HG03280 (cell line): ENCODE results near the gene ADAMTS17.

Experiments
- ATAC-seq: cut with Tn5 transposase; IDR thresholded peaks from one replicate; pipeline ENCODE4 v1.9.1; 2021; ENCODE audit warnings: mild to moderate bottlenecking, moderate library complexity; ENCODE audit not compliant: unreplicated experiment

ADAMTS17 gene

GRCh38 chr15:100141311-100142001 lies 200.3 kb downstream of the ADAMTS17 start:
- ATAC-seq = no peak

DNA sequence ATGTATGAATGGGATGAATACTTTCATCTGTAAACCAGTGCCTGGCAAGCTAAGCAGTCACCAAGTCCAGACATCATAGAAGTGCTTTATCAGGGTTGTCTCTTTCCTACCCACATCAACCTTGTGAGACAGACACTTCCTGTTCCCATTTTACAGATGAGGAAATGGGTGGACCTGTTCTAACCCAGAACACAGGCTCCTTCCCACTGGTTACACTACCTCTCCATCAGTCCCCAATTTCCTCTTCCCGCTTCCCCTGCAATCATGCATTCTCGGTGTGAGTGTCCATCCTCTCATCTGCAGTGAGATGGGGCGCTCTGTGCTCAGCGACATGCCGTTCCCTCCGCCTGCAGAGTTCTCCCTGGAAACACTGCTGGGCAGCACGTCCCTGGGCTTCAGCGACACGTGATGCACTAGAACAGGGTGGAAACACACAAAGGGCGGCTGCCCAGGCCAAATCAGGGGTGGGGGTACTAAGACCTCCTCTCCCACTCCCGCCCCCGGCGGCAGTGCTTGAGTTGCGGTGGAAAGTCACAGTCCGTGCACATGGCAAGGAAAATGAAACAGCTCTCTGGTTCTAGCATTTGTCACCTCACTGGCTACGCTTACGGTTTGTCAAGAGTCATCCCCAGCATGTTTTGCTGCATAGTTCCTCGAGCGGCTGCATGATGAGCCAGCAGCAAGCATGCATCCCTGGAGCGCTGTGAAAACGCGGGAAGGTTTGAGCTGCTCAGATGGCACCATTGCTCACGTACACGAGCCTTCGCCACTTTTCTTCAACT lies 201.1 kb downstream of the ADAMTS17 start:
- ATAC-seq = no peak

DNA sequence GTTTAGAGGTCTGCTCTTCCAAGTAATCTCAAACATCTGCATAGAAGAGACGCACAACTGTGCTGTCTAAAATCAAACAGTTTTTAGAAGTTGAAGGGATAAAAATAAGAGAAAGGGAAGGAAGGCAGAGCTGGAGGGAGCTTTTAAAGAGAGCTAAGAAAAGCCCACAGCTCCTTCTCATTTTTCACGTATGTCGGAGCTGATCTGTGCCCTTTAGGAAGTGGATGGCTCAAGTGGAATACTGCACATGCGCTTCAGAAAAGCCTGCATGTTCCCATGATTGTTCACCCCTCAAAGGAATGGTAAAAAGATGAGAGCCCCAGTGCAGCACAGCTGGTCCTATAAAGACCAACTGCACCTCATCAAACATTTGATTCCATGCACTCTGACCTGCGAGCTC lies 207.2 kb downstream of the ADAMTS17 start:
- no peak for ATAC-seq

DNA sequence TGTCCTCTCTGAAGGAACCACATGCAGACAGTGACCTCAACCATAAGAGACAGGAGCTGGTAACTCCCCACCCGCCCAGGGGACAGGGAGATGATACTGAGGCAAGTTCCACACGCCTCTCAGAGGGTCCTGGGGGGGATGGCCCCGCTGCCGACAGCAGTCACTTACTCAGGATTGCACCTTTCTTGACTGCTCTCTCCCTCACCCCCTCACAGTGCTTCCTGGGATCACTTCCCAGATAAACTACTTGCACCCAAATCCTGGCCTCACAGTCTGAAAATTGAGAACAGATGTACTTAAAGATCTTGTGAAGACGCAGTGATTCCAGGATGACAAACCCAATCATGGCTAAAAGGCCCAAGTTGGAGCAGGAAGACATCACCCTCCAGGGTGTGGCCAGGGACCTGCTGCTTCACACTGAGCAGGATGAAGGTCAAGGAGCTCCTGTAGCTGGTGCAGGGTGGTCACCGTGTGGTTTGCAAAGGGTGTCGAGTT lies 207.6 kb downstream of the ADAMTS17 start:
- no peak for ATAC-seq

GRCh38 chr15:100133001-100133400 lies 208.8 kb downstream of the ADAMTS17 start:
- no peak for ATAC-seq

DNA sequence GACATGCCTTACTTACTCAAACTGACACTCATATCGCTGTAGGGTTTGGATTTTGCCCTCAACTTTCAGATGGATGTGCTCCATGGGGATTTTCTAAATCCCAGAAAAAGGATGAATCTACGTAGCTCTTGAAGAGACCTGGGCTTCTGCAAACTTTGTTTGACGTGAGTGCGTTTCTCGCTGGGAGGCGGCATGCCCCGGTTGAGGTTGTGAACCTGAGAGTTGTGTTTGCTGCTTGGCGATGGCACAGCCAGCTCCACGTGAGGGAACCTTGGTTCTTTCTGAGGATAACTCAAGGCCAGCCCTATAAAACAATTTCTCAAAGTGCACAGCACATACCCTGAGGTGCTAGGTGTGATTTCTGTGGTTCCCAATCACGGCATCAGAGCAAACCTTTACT lies 209.5 kb downstream of the ADAMTS17 start:
- ATAC-seq = no peak

GRCh38 chr15:100131321-100132224 lies 210.2 kb downstream of the ADAMTS17 start:
- peak; percentile 73 for ATAC-seq

DNA sequence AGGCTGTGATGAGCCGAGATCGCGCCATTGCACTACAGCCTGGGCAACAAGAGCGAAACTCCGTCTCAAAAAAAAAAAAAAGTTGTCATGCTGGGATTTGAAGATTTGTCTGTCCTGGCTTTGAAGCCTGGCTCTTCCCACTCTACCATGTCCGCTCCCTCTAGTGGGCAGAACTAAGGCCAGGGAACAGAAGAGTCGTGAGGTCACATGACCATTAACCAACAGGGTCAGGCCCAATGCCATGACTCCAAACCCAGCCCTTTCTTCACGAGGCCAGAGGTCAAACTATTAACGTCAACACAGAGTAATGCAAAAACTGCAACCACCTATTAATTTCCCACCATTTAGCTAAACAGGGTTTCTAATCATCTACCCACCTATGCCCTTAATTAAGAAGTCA lies 212.1 kb downstream of the ADAMTS17 start:
- ATAC-seq = no peak

DNA sequence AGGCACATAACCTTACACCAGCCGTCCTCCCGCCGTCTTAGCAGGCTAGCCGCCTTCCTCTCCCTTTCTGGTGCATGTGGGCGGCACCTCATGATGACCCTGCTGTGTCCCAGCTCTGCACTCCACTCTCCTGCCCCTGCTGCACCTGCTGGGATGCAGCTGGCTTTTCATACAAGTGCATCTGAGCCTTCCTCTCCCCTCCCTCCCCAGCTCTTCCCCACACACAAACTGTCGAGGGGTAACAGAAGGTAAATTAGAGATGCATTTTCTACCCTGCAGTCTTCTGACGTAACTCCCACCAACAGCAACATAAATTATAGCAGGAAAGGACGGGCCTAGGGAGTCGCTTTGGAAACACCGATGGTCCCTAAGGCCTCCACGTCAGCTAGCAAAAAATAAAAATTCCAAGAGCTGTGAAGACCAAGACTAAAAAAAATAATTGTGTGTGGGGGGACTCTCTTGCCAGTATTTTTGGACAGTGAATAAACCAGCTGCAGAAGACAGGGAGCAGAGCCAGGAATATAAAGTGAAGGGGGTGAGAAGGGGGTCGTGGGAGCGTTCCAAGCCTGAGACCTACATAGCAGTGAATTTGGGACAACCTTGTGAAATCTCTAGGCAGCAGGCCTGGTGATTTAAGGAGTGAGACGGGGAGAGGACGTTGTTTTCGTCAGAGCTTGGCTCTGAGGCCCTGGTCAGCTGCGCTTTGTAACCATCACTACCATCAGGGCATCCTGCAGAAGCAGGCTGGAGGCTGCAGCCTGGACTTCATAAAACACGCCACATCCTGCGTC lies 216.2 kb downstream of the ADAMTS17 start:
- no peak for ATAC-seq

- no peak for ATAC-seq
Observed at GRCh38 chr15:100124936-100125335, 216.8 kb downstream of the ADAMTS17 start.

- ATAC-seq = no peak
Observed at GRCh38 chr15:100124361-100124760, 217.4 kb downstream of the ADAMTS17 start.

GRCh38 chr15:100123611-100124010 lies 218.2 kb downstream of the ADAMTS17 start:
- no peak for ATAC-seq

- no peak for ATAC-seq
Observed at GRCh38 chr15:100121285-100121684, 220.5 kb downstream of the ADAMTS17 start.

- ATAC-seq = no peak
Observed at GRCh38 chr15:100120111-100120510, 221.7 kb downstream of the ADAMTS17 start.

DNA sequence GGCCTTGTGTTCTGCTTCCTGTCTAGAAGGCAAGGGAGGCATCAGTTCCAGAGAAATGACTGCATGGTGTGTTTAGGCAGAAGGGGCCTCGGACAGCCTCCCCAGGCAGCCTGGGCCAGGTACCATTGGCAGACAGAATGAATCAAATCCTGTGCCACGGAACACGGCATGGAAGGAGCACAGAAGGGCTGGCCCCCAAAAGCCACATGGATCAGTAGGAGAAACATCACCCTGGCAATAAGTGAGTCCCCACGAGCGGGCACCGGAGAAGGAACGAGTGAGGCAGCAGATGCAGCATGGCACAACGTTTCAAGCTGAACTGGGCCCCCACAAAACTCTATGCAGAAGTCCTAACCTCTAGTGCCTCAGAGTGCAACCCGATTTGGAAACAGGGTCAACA lies 223.2 kb downstream of the ADAMTS17 start:
- ATAC-seq = no peak

DNA sequence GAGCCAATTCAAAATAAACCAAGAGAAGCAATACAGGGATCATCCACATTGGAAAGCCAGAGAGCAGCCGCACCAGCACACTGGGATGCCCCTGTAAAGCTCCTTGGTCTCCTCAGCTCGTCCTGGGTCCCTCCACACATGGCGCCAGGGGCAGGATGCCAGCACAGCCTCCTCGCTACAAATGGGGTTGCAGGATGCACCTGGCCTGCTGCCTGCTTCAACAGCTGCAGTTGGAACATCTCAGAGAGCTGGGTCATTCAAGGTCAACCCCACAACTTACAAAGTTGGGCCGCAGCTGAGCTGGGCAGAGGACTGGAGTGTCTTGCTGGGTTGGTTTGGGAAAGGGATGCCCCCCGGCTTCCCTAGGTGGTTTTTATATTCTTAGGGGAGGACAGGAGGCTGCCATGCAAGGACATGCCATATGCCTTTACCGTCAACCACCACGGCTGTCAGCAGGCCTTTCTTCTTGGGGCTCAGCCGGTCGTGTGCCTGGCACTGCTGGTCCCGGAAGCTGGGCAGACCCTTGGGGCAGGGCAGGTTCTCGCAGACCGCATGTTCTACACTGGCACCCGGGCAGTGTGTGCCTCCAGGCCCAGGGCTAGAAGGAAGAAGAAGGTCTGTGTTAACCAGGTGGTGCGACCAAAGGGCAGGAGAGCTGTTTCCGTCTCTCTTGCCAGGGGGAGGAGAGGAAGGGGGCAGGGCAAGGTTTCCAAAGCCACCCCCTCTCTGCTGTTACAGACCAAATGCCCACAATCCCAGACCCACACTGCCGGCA lies 225.2 kb downstream of the ADAMTS17 start:
- no peak for ATAC-seq

GRCh38 chr15:100115711-100116090 lies 226.1 kb downstream of the ADAMTS17 start:
- no peak for ATAC-seq

DNA sequence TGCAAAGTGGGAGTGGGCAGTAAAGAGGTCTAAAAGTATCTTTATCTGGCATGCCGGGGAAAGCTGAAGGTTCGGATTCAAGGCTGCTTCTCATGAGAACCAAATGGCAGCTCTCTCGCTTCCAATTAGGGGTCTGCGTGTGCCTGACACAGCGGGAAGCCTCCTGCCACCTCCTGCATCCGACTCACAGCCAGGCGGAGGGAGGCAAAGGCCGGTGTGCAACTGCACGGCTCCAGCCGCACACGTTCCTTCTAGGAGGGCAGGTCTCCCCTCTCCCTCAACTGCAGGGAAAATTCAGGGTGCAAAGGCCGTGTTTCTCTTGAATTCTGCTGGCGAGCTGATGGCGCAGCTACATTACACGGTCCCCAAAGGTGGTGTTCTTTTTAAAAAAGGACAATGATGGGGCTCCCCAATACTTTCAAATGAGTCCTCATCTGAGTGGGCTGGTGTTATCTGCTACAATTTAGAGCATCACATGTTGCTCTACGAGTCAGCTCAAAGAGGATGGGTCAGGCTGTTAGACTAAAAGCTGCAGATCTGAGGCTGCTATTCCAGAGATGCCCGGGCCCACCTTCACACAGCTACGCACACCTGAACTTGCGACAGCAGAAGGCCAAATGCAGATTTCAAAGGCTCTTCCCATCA lies 226.6 kb downstream of the ADAMTS17 start:
- no peak for ATAC-seq

DNA sequence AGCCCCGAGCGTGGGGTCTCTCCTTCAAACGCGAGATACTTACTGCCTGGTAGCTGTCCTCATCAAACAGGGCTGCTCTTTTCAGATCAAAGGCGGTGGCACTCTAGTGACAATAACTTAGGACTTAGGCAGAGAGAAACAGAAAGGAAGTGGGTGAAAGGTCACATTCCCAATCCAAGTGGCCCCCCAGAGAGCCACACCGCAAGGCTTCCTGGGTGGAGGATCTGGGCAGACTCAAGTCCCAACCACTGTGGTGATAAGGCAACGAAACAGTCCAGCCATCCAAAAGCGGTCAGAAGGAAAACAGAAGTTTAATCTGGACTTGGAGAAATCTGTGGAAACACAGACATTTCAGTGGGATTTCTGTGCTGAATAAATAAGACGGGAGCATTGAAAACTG lies 227.2 kb downstream of the ADAMTS17 start:
- ATAC-seq = no peak
